H9 (cell line): Measurements from ENCODE around the gene ABCF2. TPM values are rescaled to one million over a fixed set of nuclear protein-coding genes. Genes with fewer than 3 reads are reported as not detected.

Source experiments
- DNase-seq: peaks from one replicate; pipeline ENCODE4 v3.0.0-alpha.2; 2017
- H2AFZ ChIP-seq: one replicate; pipeline ENCODE4 v1.6.1; 2013; ENCODE audit warnings: mild to moderate bottlenecking, low read length, control low read depth, moderate library complexity
- H2AK5ac ChIP-seq: 2 replicates; pipeline ENCODE4 v1.6.1; 2013; ENCODE audit warnings: low read length, control low read depth, mixed read lengths; ENCODE audit not compliant: insufficient read length
- H2BK120ac ChIP-seq: one replicate; pipeline ENCODE4 v1.6.1; 2013; ENCODE audit warnings: low read depth, mild to moderate bottlenecking, low read length, control low read depth, inconsistent platforms; ENCODE audit not compliant: poor library complexity, severe bottlenecking
- H2BK12ac ChIP-seq: 2 replicates; pipeline ENCODE4 v1.6.1; 2013; ENCODE audit warnings: low read length, control low read depth, mixed read lengths, low read depth; ENCODE audit not compliant: insufficient read length
- H2BK15ac ChIP-seq: 2 replicates; pipeline ENCODE4 v1.6.1; 2013; ENCODE audit warnings: low read depth, low read length, control low read depth
- H2BK20ac ChIP-seq: one replicate; pipeline ENCODE4 v1.6.1; 2013; ENCODE audit warnings: low read depth, mild to moderate bottlenecking, low read length, control low read depth, inconsistent platforms; ENCODE audit not compliant: poor library complexity, severe bottlenecking
- H2BK5ac ChIP-seq: 2 replicates; pipeline ENCODE4 v1.6.1; 2013; ENCODE audit warnings: low read length, control low read depth, mixed read lengths; ENCODE audit not compliant: insufficient read length
- H3K14ac ChIP-seq: 2 replicates; pipeline ENCODE4 v1.6.1; 2013; ENCODE audit warnings: low read length, control low read depth; ENCODE audit not compliant: insufficient read depth
- H3K18ac ChIP-seq: 2 replicates; pipeline ENCODE4 v1.6.1; 2013; ENCODE audit warnings: low read depth, mild to moderate bottlenecking, mixed read lengths, low read length, control low read depth; ENCODE audit not compliant: insufficient read length
- H3K23ac ChIP-seq: 2 replicates; pipeline ENCODE4 v1.6.1; 2013; ENCODE audit warnings: low read length, control low read depth, mixed read lengths, low read depth; ENCODE audit not compliant: insufficient read length
- H3K23me2 ChIP-seq: 2 replicates; pipeline ENCODE4 v1.6.1; 2013; ENCODE audit warnings: low read depth, mild to moderate bottlenecking, mixed read lengths, low read length, control low read depth; ENCODE audit not compliant: insufficient read length, poor library complexity, severe bottlenecking
- H3K27ac ChIP-seq: 2 replicates; pipeline ENCODE4 v1.5.1; 2013; ENCODE audit warnings: low read length, control low read depth, mixed read lengths, low read depth; ENCODE audit not compliant: insufficient read length
- H3K27me3 ChIP-seq: 2 replicates; pipeline ENCODE4 v1.6.1; 2013; ENCODE audit warnings: low read length, control low read depth, inconsistent platforms; ENCODE audit not compliant: insufficient read depth
- H3K4ac ChIP-seq: 2 replicates; pipeline ENCODE4 v1.6.1; 2013; ENCODE audit warnings: low read depth, mild to moderate bottlenecking, control low read depth, inconsistent platforms, low read length, moderate library complexity
- H3K4me1 ChIP-seq: 2 replicates; pipeline ENCODE4 v1.6.1; 2013; ENCODE audit warnings: low read length, control low read depth, inconsistent platforms; ENCODE audit not compliant: insufficient read depth
- H3K4me2 ChIP-seq: 2 replicates; pipeline ENCODE4 v1.6.1; 2013; ENCODE audit warnings: low read length, control low read depth, mixed read lengths; ENCODE audit not compliant: insufficient read length, insufficient read depth
- H3K56ac ChIP-seq: 2 replicates; pipeline ENCODE4 v1.6.1; 2013; ENCODE audit warnings: low read depth, mild to moderate bottlenecking, mixed read lengths, low read length, control low read depth; ENCODE audit not compliant: insufficient read length
- H3K79me1 ChIP-seq: 2 replicates; pipeline ENCODE4 v1.6.1; 2013; ENCODE audit warnings: low read depth, mild to moderate bottlenecking, moderate library complexity, low read length, control low read depth, inconsistent platforms; ENCODE audit not compliant: insufficient read depth, poor library complexity, severe bottlenecking
- H3K79me2 ChIP-seq: 2 replicates; pipeline ENCODE4 v1.6.1; 2013; ENCODE audit warnings: low read length, control low read depth, inconsistent platforms; ENCODE audit not compliant: insufficient read depth
- H3K9ac ChIP-seq: 2 replicates; pipeline ENCODE4 v1.6.1; 2013; ENCODE audit warnings: low read length, control low read depth, mixed read lengths; ENCODE audit not compliant: insufficient read length; ENCODE audit errors: extremely low read depth
- H3K9me3 ChIP-seq: one replicate; pipeline ENCODE4 v1.6.1; 2013; ENCODE audit warnings: low read depth, low read length, inconsistent platforms; ENCODE audit not compliant: control insufficient read depth
- H3T11ph ChIP-seq: one replicate; pipeline ENCODE4 v1.6.1; 2013; ENCODE audit warnings: mild to moderate bottlenecking, low read length, control low read depth, inconsistent platforms
- H4K20me1 ChIP-seq: one replicate; pipeline ENCODE4 v1.6.1; 2013; ENCODE audit not compliant: control insufficient read depth, insufficient read length, insufficient read depth
- H4K5ac ChIP-seq: 2 replicates; pipeline ENCODE4 v1.6.1; 2013; ENCODE audit warnings: low read depth, mild to moderate bottlenecking, mixed read lengths, low read length, control low read depth; ENCODE audit not compliant: insufficient read length
- H4K8ac ChIP-seq: replicated peaks from 2 replicates; pipeline ENCODE4 v1.6.1; 2013; ENCODE audit warnings: low read length, control low read depth, mixed read lengths, low read depth; ENCODE audit not compliant: insufficient read length
- H4K91ac ChIP-seq: 2 replicates; pipeline ENCODE4 v1.6.1; 2013; ENCODE audit warnings: low read depth, mild to moderate bottlenecking, moderate library complexity, mixed read lengths, low read length, control low read depth; ENCODE audit not compliant: insufficient read length
- H3K27ac Mint-ChIP-seq, 3 experiments: 2 replicates in 2 of 3; 3 replicates in 1 of 3; pipeline ENCODE4 v1.8.0; 2020 to 2021; ENCODE audit warnings: mixed read lengths in 3 of 3, mild to moderate bottlenecking in 1 of 3, moderate library complexity in 1 of 3
- H3K27me3 Mint-ChIP-seq: 2 replicates; pipeline ENCODE4 v1.8.0; 2021; ENCODE audit warnings: low read depth, mild to moderate bottlenecking, moderate library complexity, mixed read lengths
- H3K36me3 Mint-ChIP-seq, 3 experiments: 2 replicates in 2 of 3; 3 replicates in 1 of 3; pipeline ENCODE4 v1.8.0; 2020 to 2021; ENCODE audit warnings: low read depth in 3 of 3, mixed read lengths in 3 of 3; ENCODE audit not compliant: insufficient read depth in 1 of 3
- H3K4me1 Mint-ChIP-seq, 2 experiments: 2 replicates each; pipeline ENCODE4 v1.8.0; 2020; ENCODE audit warnings: mixed read lengths in 2 of 2
- H3K4me3 Mint-ChIP-seq, 2 experiments: 2 replicates in 1 of 2; 3 replicates in 1 of 2; pipeline ENCODE4 v1.8.0; 2020 to 2021; ENCODE audit warnings: mild to moderate bottlenecking in 2 of 2, mixed read lengths in 2 of 2, moderate library complexity in 1 of 2
- H3K9me3 Mint-ChIP-seq, 2 experiments: 2 replicates in 1 of 2; 3 replicates in 1 of 2; pipeline ENCODE4 v1.8.0; 2020; ENCODE audit warnings: mild to moderate bottlenecking in 2 of 2, mixed read lengths in 2 of 2, moderate library complexity in 1 of 2
- WGBS: extraction: QIAGEN DNeasy Blood & Tissue Kit; methylation state at CpG from one replicate; pipeline ENCODE4 v1.1.7; 2013; ENCODE audit warnings: missing lambda C conversion rate, low lambda C conversion rate, mixed read lengths; ENCODE audit not compliant: insufficient read length; ENCODE audit errors: extremely low coverage; 5-methylcytosine and 5-hydroxymethylcytosine counted together
- total RNA-seq: library from RNA; stranded (reverse); gene quantifications from 2 replicates; pipeline ENCODE4 v1.2.1, GENCODE V29; 2021
- TF ChIP-seq, protein P1 (sequence below): fragments of 200-600 bp; sonication (generic); conservative IDR thresholded peaks from 3 replicates; pipeline ENCODE4 v1.8.0; 2021; ENCODE audit warnings: antibody characterized with exemption, mild to moderate bottlenecking

Gene ABCF2
- total RNA-seq, 1 experiment from 2014 or later = 70.1 TPM

DNA sequence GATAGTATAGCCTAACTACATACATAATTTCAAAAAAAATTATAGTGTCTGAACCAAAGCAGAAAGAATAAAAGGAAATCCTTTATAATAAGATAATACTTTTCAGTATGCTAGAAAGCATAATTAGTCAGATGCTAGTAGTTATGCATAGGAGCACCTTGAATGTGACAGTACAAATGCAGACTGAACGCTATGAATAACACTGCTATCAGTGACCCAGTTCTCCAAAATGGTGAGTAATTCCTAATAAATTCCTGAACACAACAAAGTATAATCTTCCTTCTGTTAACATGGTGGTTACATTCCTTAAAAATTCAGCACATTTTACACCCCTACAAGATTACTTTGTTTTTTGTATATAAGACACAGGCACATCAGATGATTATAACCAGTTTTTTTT, 4.1 kb upstream of the ABCF2 start:
- TF ChIP-seq, protein P1, sequence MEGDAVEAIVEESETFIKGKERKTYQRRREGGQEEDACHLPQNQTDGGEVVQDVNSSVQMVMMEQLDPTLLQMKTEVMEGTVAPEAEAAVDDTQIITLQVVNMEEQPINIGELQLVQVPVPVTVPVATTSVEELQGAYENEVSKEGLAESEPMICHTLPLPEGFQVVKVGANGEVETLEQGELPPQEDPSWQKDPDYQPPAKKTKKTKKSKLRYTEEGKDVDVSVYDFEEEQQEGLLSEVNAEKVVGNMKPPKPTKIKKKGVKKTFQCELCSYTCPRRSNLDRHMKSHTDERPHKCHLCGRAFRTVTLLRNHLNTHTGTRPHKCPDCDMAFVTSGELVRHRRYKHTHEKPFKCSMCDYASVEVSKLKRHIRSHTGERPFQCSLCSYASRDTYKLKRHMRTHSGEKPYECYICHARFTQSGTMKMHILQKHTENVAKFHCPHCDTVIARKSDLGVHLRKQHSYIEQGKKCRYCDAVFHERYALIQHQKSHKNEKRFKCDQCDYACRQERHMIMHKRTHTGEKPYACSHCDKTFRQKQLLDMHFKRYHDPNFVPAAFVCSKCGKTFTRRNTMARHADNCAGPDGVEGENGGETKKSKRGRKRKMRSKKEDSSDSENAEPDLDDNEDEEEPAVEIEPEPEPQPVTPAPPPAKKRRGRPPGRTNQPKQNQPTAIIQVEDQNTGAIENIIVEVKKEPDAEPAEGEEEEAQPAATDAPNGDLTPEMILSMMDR = no peak
- H3K9ac ChIP-seq = no peak overlapping the region
- no peak overlapping the region for H3K27ac ChIP-seq
- no peaks in the 10 kb centered on the region for H3K9me3 ChIP-seq
- no peak overlapping the region for H2BK20ac ChIP-seq
- no peak overlapping the region for H4K91ac ChIP-seq
- H4K5ac ChIP-seq = no peak overlapping the region
- H2BK120ac ChIP-seq = no peak overlapping the region
- H3K14ac ChIP-seq = no peak overlapping the region
- no peak overlapping the region for H2AK5ac ChIP-seq
- no peak for DNase-seq
- no peaks in the 10 kb centered on the region for H3K27me3 ChIP-seq
- H4K8ac ChIP-seq = no peak overlapping the region
- no CpG with 5 or more reads among the region's 1 CpG for WGBS
- H2AFZ ChIP-seq = no peak overlapping the region
- no peak overlapping the region for H3T11ph ChIP-seq
- H3K4me2 ChIP-seq = no peak overlapping the region
- H2BK5ac ChIP-seq = no peak overlapping the region
- Mint-ChIP-seq H3K4me1 (peaks cover 32 to 36% of the 10 kb centered on the region in 2 experiments), H3K9me3 (no peaks in the 10 kb centered on the region), H3K27me3 (no peaks in the 10 kb centered on the region; the same call in 1 of the 2 replicates), H3K27ac (no peak overlapping the region), H3K4me3 (peak overlapping the region in 1 of 2 experiments; percentile 64; a peak in 2 of 5 replicates), H3K36me3 (peaks cover 4 to 16% (median 11%) of the 10 kb centered on the region in 3 experiments; a peak in 6 of 7 replicates)
- H3K79me1 ChIP-seq = no peaks in the 10 kb centered on the region
- H3K18ac ChIP-seq = no peak overlapping the region
- no peak overlapping the region for H2BK12ac ChIP-seq
- no peak overlapping the region for H3K56ac ChIP-seq
- H2BK15ac ChIP-seq = no peak overlapping the region
- H3K23ac ChIP-seq = no peak overlapping the region
- peaks cover 16% of the 10 kb centered on the region for H3K23me2 ChIP-seq
- no peak overlapping the region for H3K4ac ChIP-seq
- H3K4me1 ChIP-seq = no peaks in the 10 kb centered on the region; the same call in 1 of the 2 replicates
- peaks cover 9% of the 10 kb centered on the region; the same call in 1 of the 2 replicates for H3K79me2 ChIP-seq
- H4K20me1 ChIP-seq = no peaks in the 10 kb centered on the region
